Lower lobe of right lung (tissue), 2 donors: ENCODE results near the gene KL. TPM values are rescaled to one million over a fixed set of nuclear protein-coding genes. Genes with fewer than 3 reads are reported as not detected.
A peak's percentile ranks its signal among the peaks of the same experiment; 100 is the strongest.

ENCODE experiments used
- ATAC-seq, 2 donors: fragments of 200-7000 bp; cut with Tn5 transposase; one replicate each; pipeline ENCODE4 v1.9.1; 2020 to 2022; ENCODE audit warnings: mild to moderate bottlenecking in 2 of 2, moderate library complexity in 2 of 2
- DNase-seq: peaks from one replicate; pipeline ENCODE4 v3.0.0-alpha.2; 2020
- H3K27ac ChIP-seq: fragments of 200-600 bp; one replicate; pipeline ENCODE4 v1.8.0; 2022
- H3K27me3 ChIP-seq: fragments of 200-600 bp; one replicate; pipeline ENCODE4 v1.8.0; 2022; ENCODE audit warnings: low read depth
- H3K36me3 ChIP-seq: fragments of 200-600 bp; one replicate; pipeline ENCODE4 v1.8.0; 2022; ENCODE audit warnings: mild to moderate bottlenecking
- H3K4me1 ChIP-seq: fragments of 200-600 bp; one replicate; pipeline ENCODE4 v1.8.0; 2022
- H3K4me3 ChIP-seq: fragments of 200-600 bp; one replicate; pipeline ENCODE4 v1.8.0; 2022; ENCODE audit warnings: mild to moderate bottlenecking
- H3K9me3 ChIP-seq: fragments of 200-600 bp; one replicate; pipeline ENCODE4 v1.8.0; 2022
- CTCF ChIP-seq: fragments of 200-600 bp; IDR thresholded peaks from one replicate; pipeline ENCODE4 v1.8.0; 2022; ENCODE audit warnings: antibody characterized with exemption, mild to moderate bottlenecking
- intact Hi-C: fragments of 100-400 bp; cut with DNase I; formaldehyde crosslinking; loops from one replicate; pipeline ENCODE4 v1.11.0; 2022
- total RNA-seq: library from RNA; stranded (reverse); fragmentation: NEBNext Ultra II Directional; extraction: Animal tissue kit (Norgen Biotek cat#: 25700); gene quantifications from one replicate; pipeline ENCODE4 v1.2.1, GENCODE V29; 2021
- donor health status: DM: no; HTN: yes; CAD: no; lungs with severe emphysema.

The KL gene
- total RNA-seq, 1 donor from 2014 or later: 14.7 TPM

- Histone ChIP-seq H3K36me3 (no peaks in the 10 kb centered on the region), H3K4me1 (peaks cover 10% of the 10 kb centered on the region), H3K9me3 (no peaks in the 10 kb centered on the region), H3K27ac (peak overlapping the region; percentile 43), H3K27me3 (no peaks in the 10 kb centered on the region), H3K4me3 (no peak overlapping the region)
- no peak for TF ChIP-seq CTCF
- intact Hi-C loops: no loop called here
- DNase-seq (no peak), ATAC-seq (no peak)
Observed at GRCh38 chr13:33090755-33091414, 74.7 kb downstream of the KL start.

- no peak for ATAC-seq
- H3K27ac ChIP-seq: no peak overlapping the region
- no peaks in the 10 kb centered on the region for H3K9me3 ChIP-seq
- H3K4me1 ChIP-seq: peaks cover 10% of the 10 kb centered on the region
- no peak for TF ChIP-seq CTCF
- H3K36me3 ChIP-seq: no peaks in the 10 kb centered on the region
- H3K27me3 ChIP-seq: no peaks in the 10 kb centered on the region
- no peak for DNase-seq
- intact Hi-C loops: no loop called here
- no peak overlapping the region for H3K4me3 ChIP-seq
Observed at GRCh38 chr13:33091415-33091774, 75.2 kb downstream of the KL start.

GRCh38 chr13:33092073-33092987 is 76.1 kb downstream of the KL start:
- peaks cover 10% of the 10 kb centered on the region for H3K4me1 ChIP-seq
- no peaks in the 10 kb centered on the region for H3K9me3 ChIP-seq
- DNase-seq (no peak), ATAC-seq (no peak)
- peak overlapping the region; percentile 63 for H3K27ac ChIP-seq
- H3K36me3 ChIP-seq: no peaks in the 10 kb centered on the region
- H3K4me3 ChIP-seq: no peak overlapping the region
- intact Hi-C loops: no loop called here
- TF ChIP-seq CTCF: no peak
- H3K27me3 ChIP-seq: no peaks in the 10 kb centered on the region

- Histone ChIP-seq H3K4me3 (no peak overlapping the region), H3K4me1 (no peaks in the 10 kb centered on the region), H3K9me3 (peaks cover 8% of the 10 kb centered on the region), H3K27ac (no peak overlapping the region), H3K36me3 (no peaks in the 10 kb centered on the region), H3K27me3 (no peaks in the 10 kb centered on the region)
- no peak for ATAC-seq
- intact Hi-C loops: no loop called here
- TF ChIP-seq CTCF: no peak
- DNase-seq: no peak
Observed at GRCh38 chr13:33096886-33097605, 80.8 kb downstream of the KL start.

GRCh38 chr13:33099860-33100259 is 83.6 kb downstream of the KL start:
- DNase-seq (no peak), ATAC-seq (no peak)
- no peaks in the 10 kb centered on the region for H3K27me3 ChIP-seq
- no peak overlapping the region for H3K27ac ChIP-seq
- H3K4me1 ChIP-seq: no peaks in the 10 kb centered on the region
- intact Hi-C loops: no loop called here
- no peak for TF ChIP-seq CTCF
- H3K36me3 ChIP-seq: peaks cover 6% of the 10 kb centered on the region
- peaks cover 8% of the 10 kb centered on the region for H3K9me3 ChIP-seq
- H3K4me3 ChIP-seq: no peak overlapping the region
